Measurements from ENCODE around the gene RYR3.

Gene RYR3

GRCh38 chr15:33600212-33600611 is 289.4 kb downstream of the RYR3 start:
- TF ChIP-seq CTCF (IDR thresholded peaks at IDR 0.05; ENCODE audit: borderline replicate concordance, insufficient read depth, low read depth, low read length) = no peak
- H3K4me3 ChIP-seq (ENCODE audit: low read depth, low read length) = no peak overlapping the region

GRCh38 chr15:33601461-33601860 is 290.7 kb downstream of the RYR3 start:
- TF ChIP-seq CTCF (IDR thresholded peaks at IDR 0.05; ENCODE audit: borderline replicate concordance, insufficient read depth, low read depth, low read length) = no peak
- no peak overlapping the region for H3K4me3 ChIP-seq (ENCODE audit: low read depth, low read length)

- TF ChIP-seq CTCF (IDR thresholded peaks at IDR 0.05; ENCODE audit: borderline replicate concordance, insufficient read depth, low read depth, low read length) = no peak
- H3K4me3 ChIP-seq (ENCODE audit: low read depth, low read length) = no peak overlapping the region
These were observed 297.9 kb downstream of the RYR3 start for GRCh38 chr15:33608714-33609113.

- no peak for TF ChIP-seq CTCF (IDR thresholded peaks at IDR 0.05; ENCODE audit: borderline replicate concordance, insufficient read depth, low read depth, low read length)
- H3K4me3 ChIP-seq (ENCODE audit: low read depth, low read length) = no peak overlapping the region
These were observed 302.0 kb downstream of the RYR3 start for GRCh38 chr15:33612721-33613304.

GRCh38 chr15:33616475-33616874 is 305.7 kb downstream of the RYR3 start:
- no peak for TF ChIP-seq CTCF (IDR thresholded peaks at IDR 0.05; ENCODE audit: borderline replicate concordance, insufficient read depth, low read depth, low read length)
- H3K4me3 ChIP-seq (ENCODE audit: low read depth, low read length) = no peak overlapping the region

- TF ChIP-seq CTCF (IDR thresholded peaks at IDR 0.05; ENCODE audit: borderline replicate concordance, insufficient read depth, low read depth, low read length) = no peak
- no peak overlapping the region for H3K4me3 ChIP-seq (ENCODE audit: low read depth, low read length)
These were observed 307.6 kb downstream of the RYR3 start for GRCh38 chr15:33618350-33618749.

- H3K4me3 ChIP-seq (ENCODE audit: low read depth, low read length) = no peak overlapping the region
- TF ChIP-seq CTCF (IDR thresholded peaks at IDR 0.05; ENCODE audit: borderline replicate concordance, insufficient read depth, low read depth, low read length) = no peak
These were observed 310.4 kb downstream of the RYR3 start for GRCh38 chr15:33621141-33621540.
